WTC11 (cell line): ENCODE measurements around the gene RETREG1. TPM values are rescaled to one million over a fixed set of nuclear protein-coding genes. Genes with fewer than 3 reads are reported as not detected.

Experiments used
- ATAC-seq: fragments of 200-7000 bp; cut with Tn5 transposase; 2 replicates; pipeline ENCODE4 v1.10.0; 2021; ENCODE audit warnings: mild to moderate bottlenecking, moderate library complexity
- CTCF ChIA-PET: fragments of 300-600 bp; sonication (Branson Sonifier 250); formaldehyde crosslinking; loops from one replicate; lab custom pipeline; 2021; ENCODE audit warnings: antibody characterized with exemption; lab: Charles Lee
- POLR2A ChIA-PET: fragments of 350-600 bp; sonication (Branson Sonifier 250); formaldehyde crosslinking; loops from one replicate; lab custom pipeline; 2021; ENCODE audit warnings: antibody characterized with exemption; lab: Charles Lee
- DNase-seq: peaks from one replicate; pipeline ENCODE4 v3.0.0; 2021; ENCODE audit warnings: low spot score
- H3K27ac Mint-ChIP-seq: 2 replicates; pipeline ENCODE4 v1.8.0; 2021; ENCODE audit warnings: mixed read lengths
- H3K27me3 Mint-ChIP-seq: 2 replicates; pipeline ENCODE4 v1.8.0; 2021; ENCODE audit warnings: low read depth, mild to moderate bottlenecking, moderate library complexity, mixed read lengths
- H3K36me3 Mint-ChIP-seq: 2 replicates; pipeline ENCODE4 v1.8.0; 2021; ENCODE audit warnings: mixed read lengths
- H3K4me1 Mint-ChIP-seq: 2 replicates; pipeline ENCODE4 v1.8.0; 2022; ENCODE audit warnings: mixed read lengths
- H3K4me3 Mint-ChIP-seq: 2 replicates; pipeline ENCODE4 v1.8.0; 2021; ENCODE audit warnings: mild to moderate bottlenecking, moderate library complexity, mixed read lengths
- H3K9me3 Mint-ChIP-seq: 2 replicates; pipeline ENCODE4 v1.8.0; 2021; ENCODE audit warnings: mixed read lengths
- E2F1 ChIP-seq: sonication (generic); formaldehyde crosslinking; IDR thresholded peaks from 2 replicates; pipeline ENCODE4 v1.8.0; 2022; ENCODE audit warnings: mild to moderate bottlenecking, missing genetic modification reagents
- ELF4 ChIP-seq: sonication (generic); formaldehyde crosslinking; IDR thresholded peaks from 2 replicates; pipeline ENCODE4 v1.8.1; 2022; ENCODE audit warnings: low read depth, mild to moderate bottlenecking, moderate library complexity, missing genetic modification reagents
- ETV6 ChIP-seq: sonication (generic); formaldehyde crosslinking; IDR thresholded peaks from 2 replicates; pipeline ENCODE4 v1.8.1; 2022; ENCODE audit warnings: mild to moderate bottlenecking, missing genetic modification reagents
- IRF1 ChIP-seq: sonication (generic); formaldehyde crosslinking; IDR thresholded peaks from 2 replicates; pipeline ENCODE4 v1.8.0; 2023; ENCODE audit warnings: missing genetic modification reagents
- JAZF1 ChIP-seq: fragments of 250-450 bp; sonication (Bioruptor Pico); IDR thresholded peaks from 2 replicates; pipeline ENCODE4 v1.9.0; 2021; ENCODE audit warnings: moderate library complexity, mild to moderate bottlenecking, inconsistent platforms
- MLX ChIP-seq: sonication (generic); formaldehyde crosslinking; IDR thresholded peaks from 2 replicates; pipeline ENCODE4 v1.8.1; 2023; ENCODE audit warnings: mild to moderate bottlenecking, missing genetic modification reagents, moderate library complexity
- NFATC4 ChIP-seq: fragments of 250-450 bp; sonication (Bioruptor Pico); IDR thresholded peaks from 2 replicates; pipeline ENCODE4 v1.9.0; 2021; ENCODE audit warnings: mild to moderate bottlenecking
- PRRX2 ChIP-seq: fragments of 250-450 bp; sonication (Bioruptor Pico); IDR thresholded peaks from 2 replicates; pipeline ENCODE4 v1.8.0; 2021; ENCODE audit warnings: mild to moderate bottlenecking
- SMAD4 ChIP-seq: sonication (generic); formaldehyde crosslinking; IDR thresholded peaks from 2 replicates; pipeline ENCODE4 v1.8.0; 2022; ENCODE audit warnings: mild to moderate bottlenecking, missing genetic modification reagents
- TCF7 ChIP-seq: sonication (generic); formaldehyde crosslinking; IDR thresholded peaks from 2 replicates; pipeline ENCODE4 v1.8.0; 2022; ENCODE audit warnings: mild to moderate bottlenecking, low read depth, missing genetic modification reagents, moderate library complexity
- TP53 ChIP-seq: sonication (generic); formaldehyde crosslinking; IDR thresholded peaks from 2 replicates; pipeline ENCODE4 v1.8.1; 2023; ENCODE audit warnings: mild to moderate bottlenecking, missing genetic modification reagents
- USF2 ChIP-seq: sonication (generic); formaldehyde crosslinking; IDR thresholded peaks from 2 replicates; pipeline ENCODE4 v1.8.1; 2023; ENCODE audit warnings: mild to moderate bottlenecking, missing genetic modification reagents, moderate library complexity
- ZBTB43 ChIP-seq: sonication (generic); formaldehyde crosslinking; IDR thresholded peaks from 2 replicates; pipeline ENCODE4 v1.8.1; 2023; ENCODE audit warnings: mild to moderate bottlenecking, missing genetic modification reagents
- ZNF121 ChIP-seq: sonication (generic); formaldehyde crosslinking; IDR thresholded peaks from 2 replicates; pipeline ENCODE4 v1.8.0; 2023; ENCODE audit warnings: missing genetic modification reagents
- ZNF138 ChIP-seq: sonication (generic); formaldehyde crosslinking; conservative IDR thresholded peaks from 2 replicates; pipeline ENCODE4 v1.8.1; 2022; ENCODE audit warnings: mild to moderate bottlenecking, moderate library complexity, missing genetic modification reagents
- ZNF219 ChIP-seq: sonication (generic); formaldehyde crosslinking; IDR thresholded peaks from 2 replicates; pipeline ENCODE4 v1.8.0; 2023; ENCODE audit warnings: missing genetic modification reagents, mild to moderate bottlenecking, borderline replicate concordance
- ZNF396 ChIP-seq: fragments of 250-450 bp; sonication (Bioruptor Pico); IDR thresholded peaks from 2 replicates; pipeline ENCODE4 v1.8.0; 2021; ENCODE audit warnings: mild to moderate bottlenecking, moderate library complexity, borderline replicate concordance
- ZNF425 ChIP-seq: fragments of 250-450 bp; sonication (Bioruptor Pico); conservative IDR thresholded peaks from 2 replicates; pipeline ENCODE4 v1.9.0; 2021; ENCODE audit warnings: mild to moderate bottlenecking
- total RNA-seq: library from RNA; stranded (reverse); gene quantifications from 3 replicates; pipeline ENCODE4 v1.2.3, GENCODE V29; 2021
- TF ChIP-seq, protein P1 (sequence below): sonication (generic); formaldehyde crosslinking; IDR thresholded peaks from 2 replicates; pipeline ENCODE4 v1.8.1; 2022; ENCODE audit warnings: low read depth, missing genetic modification reagents, borderline replicate concordance
- TF ChIP-seq, protein P2 (sequence below): sonication (generic); formaldehyde crosslinking; IDR thresholded peaks from 2 replicates; pipeline ENCODE4 v1.8.1; 2023; ENCODE audit warnings: mild to moderate bottlenecking, missing genetic modification reagents
- TF ChIP-seq, protein P3 (sequence below): fragments of 250-450 bp; sonication (Bioruptor Pico); IDR thresholded peaks from 2 replicates; pipeline ENCODE4 v2.1.2; 2022; ENCODE audit warnings: mild to moderate bottlenecking, moderate library complexity
- TF ChIP-seq, protein P4 (sequence below): sonication (generic); formaldehyde crosslinking; conservative IDR thresholded peaks from 2 replicates; pipeline ENCODE4 v1.8.1; 2022; ENCODE audit warnings: mild to moderate bottlenecking, missing genetic modification reagents

RETREG1 gene
- total RNA-seq, 1 experiment from 2014 or later = 2.2 TPM

DNA sequence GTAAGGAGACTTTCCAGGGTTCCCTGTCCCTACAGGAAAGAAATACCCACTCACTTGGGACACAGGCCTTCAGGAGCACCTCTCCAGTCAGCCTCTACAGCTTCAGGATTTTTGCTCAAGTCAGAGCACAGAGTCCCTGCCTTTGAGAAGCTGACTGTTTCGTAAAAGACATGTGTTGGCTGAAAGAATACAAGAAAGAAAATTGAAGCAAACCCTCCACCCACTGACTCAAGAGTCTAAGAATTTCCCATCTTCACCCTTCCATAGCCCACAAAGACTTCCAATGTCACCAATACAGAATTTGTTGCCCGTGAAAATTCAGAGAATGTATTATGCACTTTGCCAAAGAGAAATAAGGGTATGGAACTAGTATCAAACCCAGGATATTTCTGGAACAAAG lies 98.2 kb downstream of the RETREG1 start (continued):
- TF ChIP-seq IRF1 (CRISPR knock-in tag) (no peak), PRRX2 (CRISPR knock-in tag) (no peak), ELF4 (no peak), E2F1 (CRISPR knock-in tag) (no peak), ZNF121 (CRISPR knock-in tag) (no peak), NFATC4 (no peak), ETV6 (CRISPR knock-in tag) (no peak), TCF7 (CRISPR knock-in tag) (no peak), USF2 (CRISPR knock-in tag) (no peak)

DNA sequence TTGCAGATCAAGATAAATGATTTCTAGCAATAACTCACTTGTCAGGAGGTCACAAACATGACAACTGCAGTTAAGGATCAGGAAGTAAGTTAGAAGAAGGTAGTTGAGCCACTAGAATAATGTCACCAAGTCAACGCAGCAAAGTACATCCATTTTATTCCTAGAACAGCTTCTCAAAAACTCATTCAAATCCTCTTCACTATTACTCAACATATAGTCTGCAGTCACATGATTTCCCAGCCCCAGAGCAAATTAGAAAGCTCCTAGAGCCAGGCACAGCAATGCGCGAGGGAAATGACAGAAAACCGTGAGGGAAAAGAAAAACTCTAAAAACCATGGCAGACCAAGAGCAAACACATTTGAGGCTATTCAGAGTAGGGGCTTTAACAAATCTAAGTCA lies 101.3 kb downstream of the RETREG1 start:
- Mint-ChIP-seq H3K4me1 (no peaks in the 10 kb centered on the region), H3K27ac (no peak overlapping the region), H3K4me3 (no peak overlapping the region), H3K9me3 (peaks cover 3% of the 10 kb centered on the region; the same call in 1 of the 2 replicates), H3K27me3 (no peaks in the 10 kb centered on the region), H3K36me3 (no peaks in the 10 kb centered on the region)
- POLR2A ChIA-PET = no interaction called here
- no peak for DNase-seq
- no peak for TF ChIP-seq ZNF396 (CRISPR knock-in tag)
- no peak for TF ChIP-seq IRF1 (CRISPR knock-in tag)
- TF ChIP-seq ZNF138 (CRISPR knock-in tag) = no peak
- TF ChIP-seq, protein P1, sequence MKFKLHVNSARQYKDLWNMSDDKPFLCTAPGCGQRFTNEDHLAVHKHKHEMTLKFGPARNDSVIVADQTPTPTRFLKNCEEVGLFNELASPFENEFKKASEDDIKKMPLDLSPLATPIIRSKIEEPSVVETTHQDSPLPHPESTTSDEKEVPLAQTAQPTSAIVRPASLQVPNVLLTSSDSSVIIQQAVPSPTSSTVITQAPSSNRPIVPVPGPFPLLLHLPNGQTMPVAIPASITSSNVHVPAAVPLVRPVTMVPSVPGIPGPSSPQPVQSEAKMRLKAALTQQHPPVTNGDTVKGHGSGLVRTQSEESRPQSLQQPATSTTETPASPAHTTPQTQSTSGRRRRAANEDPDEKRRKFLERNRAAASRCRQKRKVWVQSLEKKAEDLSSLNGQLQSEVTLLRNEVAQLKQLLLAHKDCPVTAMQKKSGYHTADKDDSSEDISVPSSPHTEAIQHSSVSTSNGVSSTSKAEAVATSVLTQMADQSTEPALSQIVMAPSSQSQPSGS (CRISPR knock-in tag) = no peak
- no peak for TF ChIP-seq JAZF1
- TF ChIP-seq SMAD4 (CRISPR knock-in tag) = no peak
- TF ChIP-seq MLX = no peak
- TF ChIP-seq TP53 (CRISPR knock-in tag) = no peak
- TF ChIP-seq, protein P2, sequence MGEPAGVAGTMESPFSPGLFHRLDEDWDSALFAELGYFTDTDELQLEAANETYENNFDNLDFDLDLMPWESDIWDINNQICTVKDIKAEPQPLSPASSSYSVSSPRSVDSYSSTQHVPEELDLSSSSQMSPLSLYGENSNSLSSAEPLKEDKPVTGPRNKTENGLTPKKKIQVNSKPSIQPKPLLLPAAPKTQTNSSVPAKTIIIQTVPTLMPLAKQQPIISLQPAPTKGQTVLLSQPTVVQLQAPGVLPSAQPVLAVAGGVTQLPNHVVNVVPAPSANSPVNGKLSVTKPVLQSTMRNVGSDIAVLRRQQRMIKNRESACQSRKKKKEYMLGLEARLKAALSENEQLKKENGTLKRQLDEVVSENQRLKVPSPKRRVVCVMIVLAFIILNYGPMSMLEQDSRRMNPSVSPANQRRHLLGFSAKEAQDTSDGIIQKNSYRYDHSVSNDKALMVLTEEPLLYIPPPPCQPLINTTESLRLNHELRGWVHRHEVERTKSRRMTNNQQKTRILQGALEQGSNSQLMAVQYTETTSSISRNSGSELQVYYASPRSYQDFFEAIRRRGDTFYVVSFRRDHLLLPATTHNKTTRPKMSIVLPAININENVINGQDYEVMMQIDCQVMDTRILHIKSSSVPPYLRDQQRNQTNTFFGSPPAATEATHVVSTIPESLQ = no peak
- no peak for TF ChIP-seq ZBTB43 (CRISPR knock-in tag)
- TF ChIP-seq, protein P3, sequence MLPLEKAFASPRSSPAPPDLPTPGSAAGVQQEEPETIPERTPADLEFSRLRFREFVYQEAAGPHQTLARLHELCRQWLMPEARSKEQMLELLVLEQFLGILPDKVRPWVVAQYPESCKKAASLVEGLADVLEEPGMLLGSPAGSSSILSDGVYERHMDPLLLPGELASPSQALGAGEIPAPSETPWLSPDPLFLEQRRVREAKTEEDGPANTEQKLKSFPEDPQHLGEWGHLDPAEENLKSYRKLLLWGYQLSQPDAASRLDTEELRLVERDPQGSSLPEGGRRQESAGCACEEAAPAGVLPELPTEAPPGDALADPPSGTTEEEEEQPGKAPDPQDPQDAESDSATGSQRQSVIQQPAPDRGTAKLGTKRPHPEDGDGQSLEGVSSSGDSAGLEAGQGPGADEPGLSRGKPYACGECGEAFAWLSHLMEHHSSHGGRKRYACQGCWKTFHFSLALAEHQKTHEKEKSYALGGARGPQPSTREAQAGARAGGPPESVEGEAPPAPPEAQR (CRISPR knock-in tag) = no peak
- TF ChIP-seq, protein P4, sequence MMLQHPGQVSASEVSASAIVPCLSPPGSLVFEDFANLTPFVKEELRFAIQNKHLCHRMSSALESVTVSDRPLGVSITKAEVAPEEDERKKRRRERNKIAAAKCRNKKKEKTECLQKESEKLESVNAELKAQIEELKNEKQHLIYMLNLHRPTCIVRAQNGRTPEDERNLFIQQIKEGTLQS = no peak
- TF ChIP-seq ZNF219 (CRISPR knock-in tag) = no peak
- TF ChIP-seq ZNF425 = no peak
- CTCF ChIA-PET = no interaction called here
- no peak for ATAC-seq
